H9 (cell line): ENCODE data around the gene GLRA1. TPM values are rescaled to one million over a fixed set of nuclear protein-coding genes. Genes with fewer than 3 reads are reported as not detected.
A peak's percentile ranks its signal among the peaks of the same experiment; 100 is the strongest.

Experiments
- DNase-seq: peaks from one replicate; pipeline ENCODE4 v3.0.0-alpha.2; 2017
- H2AFZ ChIP-seq: one replicate; pipeline ENCODE4 v1.6.1; 2013; ENCODE audit warnings: mild to moderate bottlenecking, low read length, control low read depth, moderate library complexity
- H2AK5ac ChIP-seq: 2 replicates; pipeline ENCODE4 v1.6.1; 2013; ENCODE audit warnings: low read length, control low read depth, mixed read lengths; ENCODE audit not compliant: insufficient read length
- H2BK120ac ChIP-seq: one replicate; pipeline ENCODE4 v1.6.1; 2013; ENCODE audit warnings: low read depth, mild to moderate bottlenecking, low read length, control low read depth, inconsistent platforms; ENCODE audit not compliant: poor library complexity, severe bottlenecking
- H2BK12ac ChIP-seq: 2 replicates; pipeline ENCODE4 v1.6.1; 2013; ENCODE audit warnings: low read length, control low read depth, mixed read lengths, low read depth; ENCODE audit not compliant: insufficient read length
- H2BK15ac ChIP-seq: 2 replicates; pipeline ENCODE4 v1.6.1; 2013; ENCODE audit warnings: low read depth, low read length, control low read depth
- H2BK20ac ChIP-seq: one replicate; pipeline ENCODE4 v1.6.1; 2013; ENCODE audit warnings: low read depth, mild to moderate bottlenecking, low read length, control low read depth, inconsistent platforms; ENCODE audit not compliant: poor library complexity, severe bottlenecking
- H2BK5ac ChIP-seq: 2 replicates; pipeline ENCODE4 v1.6.1; 2013; ENCODE audit warnings: low read length, control low read depth, mixed read lengths; ENCODE audit not compliant: insufficient read length
- H3K14ac ChIP-seq: 2 replicates; pipeline ENCODE4 v1.6.1; 2013; ENCODE audit warnings: low read length, control low read depth; ENCODE audit not compliant: insufficient read depth
- H3K18ac ChIP-seq: 2 replicates; pipeline ENCODE4 v1.6.1; 2013; ENCODE audit warnings: low read depth, mild to moderate bottlenecking, mixed read lengths, low read length, control low read depth; ENCODE audit not compliant: insufficient read length
- H3K23ac ChIP-seq: 2 replicates; pipeline ENCODE4 v1.6.1; 2013; ENCODE audit warnings: low read length, control low read depth, mixed read lengths, low read depth; ENCODE audit not compliant: insufficient read length
- H3K23me2 ChIP-seq: 2 replicates; pipeline ENCODE4 v1.6.1; 2013; ENCODE audit warnings: low read depth, mild to moderate bottlenecking, mixed read lengths, low read length, control low read depth; ENCODE audit not compliant: insufficient read length, poor library complexity, severe bottlenecking
- H3K27ac ChIP-seq: 2 replicates; pipeline ENCODE4 v1.5.1; 2013; ENCODE audit warnings: low read length, control low read depth, mixed read lengths, low read depth; ENCODE audit not compliant: insufficient read length
- H3K27me3 ChIP-seq: 2 replicates; pipeline ENCODE4 v1.6.1; 2013; ENCODE audit warnings: low read length, control low read depth, inconsistent platforms; ENCODE audit not compliant: insufficient read depth
- H3K4ac ChIP-seq: 2 replicates; pipeline ENCODE4 v1.6.1; 2013; ENCODE audit warnings: low read depth, mild to moderate bottlenecking, control low read depth, inconsistent platforms, low read length, moderate library complexity
- H3K4me1 ChIP-seq: 2 replicates; pipeline ENCODE4 v1.6.1; 2013; ENCODE audit warnings: low read length, control low read depth, inconsistent platforms; ENCODE audit not compliant: insufficient read depth
- H3K4me2 ChIP-seq: 2 replicates; pipeline ENCODE4 v1.6.1; 2013; ENCODE audit warnings: low read length, control low read depth, mixed read lengths; ENCODE audit not compliant: insufficient read length, insufficient read depth
- H3K56ac ChIP-seq: 2 replicates; pipeline ENCODE4 v1.6.1; 2013; ENCODE audit warnings: low read depth, mild to moderate bottlenecking, mixed read lengths, low read length, control low read depth; ENCODE audit not compliant: insufficient read length
- H3K79me1 ChIP-seq: 2 replicates; pipeline ENCODE4 v1.6.1; 2013; ENCODE audit warnings: low read depth, mild to moderate bottlenecking, moderate library complexity, low read length, control low read depth, inconsistent platforms; ENCODE audit not compliant: insufficient read depth, poor library complexity, severe bottlenecking
- H3K79me2 ChIP-seq: 2 replicates; pipeline ENCODE4 v1.6.1; 2013; ENCODE audit warnings: low read length, control low read depth, inconsistent platforms; ENCODE audit not compliant: insufficient read depth
- H3K9ac ChIP-seq: 2 replicates; pipeline ENCODE4 v1.6.1; 2013; ENCODE audit warnings: low read length, control low read depth, mixed read lengths; ENCODE audit not compliant: insufficient read length; ENCODE audit errors: extremely low read depth
- H3K9me3 ChIP-seq: one replicate; pipeline ENCODE4 v1.6.1; 2013; ENCODE audit warnings: low read depth, low read length, inconsistent platforms; ENCODE audit not compliant: control insufficient read depth
- H3T11ph ChIP-seq: one replicate; pipeline ENCODE4 v1.6.1; 2013; ENCODE audit warnings: mild to moderate bottlenecking, low read length, control low read depth, inconsistent platforms
- H4K20me1 ChIP-seq: one replicate; pipeline ENCODE4 v1.6.1; 2013; ENCODE audit not compliant: control insufficient read depth, insufficient read length, insufficient read depth
- H4K5ac ChIP-seq: 2 replicates; pipeline ENCODE4 v1.6.1; 2013; ENCODE audit warnings: low read depth, mild to moderate bottlenecking, mixed read lengths, low read length, control low read depth; ENCODE audit not compliant: insufficient read length
- H4K8ac ChIP-seq: replicated peaks from 2 replicates; pipeline ENCODE4 v1.6.1; 2013; ENCODE audit warnings: low read length, control low read depth, mixed read lengths, low read depth; ENCODE audit not compliant: insufficient read length
- H4K91ac ChIP-seq: 2 replicates; pipeline ENCODE4 v1.6.1; 2013; ENCODE audit warnings: low read depth, mild to moderate bottlenecking, moderate library complexity, mixed read lengths, low read length, control low read depth; ENCODE audit not compliant: insufficient read length
- H3K27ac Mint-ChIP-seq, 3 experiments: 2 replicates in 2 of 3; 3 replicates in 1 of 3; pipeline ENCODE4 v1.8.0; 2020 to 2021; ENCODE audit warnings: mixed read lengths in 3 of 3, mild to moderate bottlenecking in 1 of 3, moderate library complexity in 1 of 3
- H3K27me3 Mint-ChIP-seq: 2 replicates; pipeline ENCODE4 v1.8.0; 2021; ENCODE audit warnings: low read depth, mild to moderate bottlenecking, moderate library complexity, mixed read lengths
- H3K36me3 Mint-ChIP-seq, 3 experiments: 2 replicates in 2 of 3; 3 replicates in 1 of 3; pipeline ENCODE4 v1.8.0; 2020 to 2021; ENCODE audit warnings: low read depth in 3 of 3, mixed read lengths in 3 of 3; ENCODE audit not compliant: insufficient read depth in 1 of 3
- H3K4me1 Mint-ChIP-seq, 2 experiments: 2 replicates each; pipeline ENCODE4 v1.8.0; 2020; ENCODE audit warnings: mixed read lengths in 2 of 2
- H3K4me3 Mint-ChIP-seq, 2 experiments: 2 replicates in 1 of 2; 3 replicates in 1 of 2; pipeline ENCODE4 v1.8.0; 2020 to 2021; ENCODE audit warnings: mild to moderate bottlenecking in 2 of 2, mixed read lengths in 2 of 2, moderate library complexity in 1 of 2
- H3K9me3 Mint-ChIP-seq, 2 experiments: 2 replicates in 1 of 2; 3 replicates in 1 of 2; pipeline ENCODE4 v1.8.0; 2020; ENCODE audit warnings: mild to moderate bottlenecking in 2 of 2, mixed read lengths in 2 of 2, moderate library complexity in 1 of 2
- WGBS: extraction: QIAGEN DNeasy Blood & Tissue Kit; methylation state at CpG from one replicate; pipeline ENCODE4 v1.1.7; 2013; ENCODE audit warnings: missing lambda C conversion rate, low lambda C conversion rate, mixed read lengths; ENCODE audit not compliant: insufficient read length; ENCODE audit errors: extremely low coverage; 5-methylcytosine and 5-hydroxymethylcytosine counted together
- total RNA-seq: library from RNA; stranded (reverse); gene quantifications from 2 replicates; pipeline ENCODE4 v1.2.1, GENCODE V29; 2021
- TF ChIP-seq, protein P1 (sequence below): fragments of 200-600 bp; sonication (generic); conservative IDR thresholded peaks from 3 replicates; pipeline ENCODE4 v1.8.0; 2021; ENCODE audit warnings: antibody characterized with exemption, mild to moderate bottlenecking

GLRA1 gene
- total RNA-seq, 1 experiment from 2014 or later, result not detected

GRCh38 chr5:151825445-151825844 is 99.2 kb downstream of the GLRA1 start:
- Histone ChIP-seq H2AK5ac (no peak overlapping the region), H2BK15ac (no peak overlapping the region), H3K4me1 (no peaks in the 10 kb centered on the region), H3K9ac (no peak overlapping the region), H3K14ac (no peak overlapping the region), H3K56ac (no peak overlapping the region), H3K79me2 (no peaks in the 10 kb centered on the region), H3K9me3 (no peaks in the 10 kb centered on the region), H3K4me2 (no peak overlapping the region), H3K27ac (no peak overlapping the region), H4K8ac (no peak overlapping the region), H4K5ac (no peak overlapping the region), H2BK5ac (no peak overlapping the region), H3K4ac (no peak overlapping the region), H2BK120ac (no peak overlapping the region), H3T11ph (no peak overlapping the region), H3K27me3 (no peaks in the 10 kb centered on the region; the same call in 1 of the 2 replicates), H4K20me1 (no peaks in the 10 kb centered on the region), H3K18ac (no peak overlapping the region), H3K23ac (no peak overlapping the region), H2BK12ac (no peak overlapping the region), H4K91ac (no peak overlapping the region), H2AFZ (no peak overlapping the region), H3K23me2 (no peaks in the 10 kb centered on the region), H2BK20ac (no peak overlapping the region), H3K79me1 (no peaks in the 10 kb centered on the region)
- Mint-ChIP-seq H3K4me3 (no peak overlapping the region), H3K4me1 (peaks cover 2% of the 10 kb centered on the region in 2 experiments), H3K27ac (no peak overlapping the region), H3K36me3 (peaks cover 15 to 27% (median 26%) of the 10 kb centered on the region in 3 experiments; a peak in 5 of 7 replicates), H3K27me3 (no peaks in the 10 kb centered on the region), H3K9me3 (peaks cover 4 to 5% of the 10 kb centered on the region in 2 experiments; a peak in 4 of 5 replicates)
- TF ChIP-seq, protein P1, sequence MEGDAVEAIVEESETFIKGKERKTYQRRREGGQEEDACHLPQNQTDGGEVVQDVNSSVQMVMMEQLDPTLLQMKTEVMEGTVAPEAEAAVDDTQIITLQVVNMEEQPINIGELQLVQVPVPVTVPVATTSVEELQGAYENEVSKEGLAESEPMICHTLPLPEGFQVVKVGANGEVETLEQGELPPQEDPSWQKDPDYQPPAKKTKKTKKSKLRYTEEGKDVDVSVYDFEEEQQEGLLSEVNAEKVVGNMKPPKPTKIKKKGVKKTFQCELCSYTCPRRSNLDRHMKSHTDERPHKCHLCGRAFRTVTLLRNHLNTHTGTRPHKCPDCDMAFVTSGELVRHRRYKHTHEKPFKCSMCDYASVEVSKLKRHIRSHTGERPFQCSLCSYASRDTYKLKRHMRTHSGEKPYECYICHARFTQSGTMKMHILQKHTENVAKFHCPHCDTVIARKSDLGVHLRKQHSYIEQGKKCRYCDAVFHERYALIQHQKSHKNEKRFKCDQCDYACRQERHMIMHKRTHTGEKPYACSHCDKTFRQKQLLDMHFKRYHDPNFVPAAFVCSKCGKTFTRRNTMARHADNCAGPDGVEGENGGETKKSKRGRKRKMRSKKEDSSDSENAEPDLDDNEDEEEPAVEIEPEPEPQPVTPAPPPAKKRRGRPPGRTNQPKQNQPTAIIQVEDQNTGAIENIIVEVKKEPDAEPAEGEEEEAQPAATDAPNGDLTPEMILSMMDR, result peak; percentile 93
- DNase-seq, result peak; percentile 54
- WGBS, result no CpG with 5 or more reads among the region's 1 CpG
